Prostate gland (tissue), 2 donors: Measurements from ENCODE around the gene YARS1. TPM values are rescaled to one million over a fixed set of nuclear protein-coding genes. Genes with fewer than 3 reads are reported as not detected.

Experiments used
- DNase-seq: peaks from one replicate; pipeline ENCODE4 v3.0.0-alpha.2; 2019; ENCODE audit warnings: low spot score
- H3K27ac ChIP-seq, 2 donors: fragments of 200-600 bp; sonication (generic); 2 replicates each; pipeline ENCODE4 v1.5.1; 2017 to 2019
- H3K27me3 ChIP-seq: fragments of 200-600 bp; sonication (generic); replicated peaks from 2 replicates; pipeline ENCODE4 v1.5.1; 2019; ENCODE audit not compliant: insufficient read depth
- H3K36me3 ChIP-seq, 2 donors: fragments of 200-600 bp; sonication (generic); 1 replicate in 1 of 2; 2 replicates in 1 of 2; pipeline versions ENCODE4 v1.5.1 to v1.8.1; 2017 to 2019
- H3K4me1 ChIP-seq: fragments of 200-600 bp; sonication (generic); replicated peaks from 2 replicates; pipeline ENCODE4 v1.5.1; 2019
- H3K4me3 ChIP-seq, 2 donors: fragments of 200-600 bp; sonication (generic); 2 replicates each; pipeline ENCODE4 v1.5.1; 2017 to 2019
- H3K9me3 ChIP-seq: fragments of 200-600 bp; sonication (generic); 2 replicates; pipeline ENCODE4 v1.5.1; 2017
- CTCF ChIP-seq, 4 experiments: fragments of 200-600 bp in 2 of 4; fragments of 450-650 bp in 2 of 4; sonication (generic) in 2 of 4; IDR thresholded peaks; 1 replicate in 3 of 4; 2 replicates in 1 of 4; pipeline ENCODE4 v1.5.1; 2016 to 2019; ENCODE audit warnings: antibody characterized with exemption in 4 of 4, mild to moderate bottlenecking in 2 of 4, moderate library complexity in 2 of 4
- POLR2A ChIP-seq: fragments of 450-650 bp; IDR thresholded peaks from one replicate; pipeline ENCODE4 v1.6.1; 2016; ENCODE audit warnings: antibody characterized with exemption, mild to moderate bottlenecking
- POLR2AphosphoS5 ChIP-seq: sonication (generic); formaldehyde crosslinking; IDR thresholded peaks from one replicate; pipeline ENCODE4 v1.6.1; 2017; ENCODE audit warnings: antibody characterized with exemption
- WGBS: methylation state at CpG from one replicate; pipeline ENCODE4 v1.1.5; 2018; 5-methylcytosine and 5-hydroxymethylcytosine counted together
- intact Hi-C: fragments of 100-400 bp; cut with DNase I; formaldehyde crosslinking; loops from one replicate; pipeline ENCODE4 v1.14.2; 2022
- total RNA-seq, 2 donors: library from RNA; depleted of rRNA; stranded (reverse); fragments of >200 nt; gene quantifications; one replicate each; pipeline ENCODE4 v1.1.0, GENCODE V29; 2016

The YARS1 gene
- total RNA-seq, 2 donors from 2014 or later = 32.0 to 63.5 TPM

- H3K9me3 ChIP-seq = no peaks in the 10 kb centered on the region
- intact Hi-C loops = no loop called here
- no peaks in the 10 kb centered on the region for H3K4me1 ChIP-seq
- DNase-seq = no peak
- 89% methylated on average over 7 of the region's 7 CpGs for whole genome bisulfite sequencing
- TF ChIP-seq POLR2AphosphoS5 (no peak), CTCF (IDR thresholded peaks at IDR 0.05) (no peak), POLR2A (no peak)
- H3K27ac ChIP-seq = no peak overlapping the region
- H3K27me3 ChIP-seq = no peaks in the 10 kb centered on the region
- H3K36me3 ChIP-seq = no peaks in the 10 kb centered on the region
- H3K4me3 ChIP-seq = no peak overlapping the region
Measured at GRCh38 chr1:32728413-32729077, 88.6 kb downstream of the YARS1 start.

- H3K4me1 ChIP-seq = no peaks in the 10 kb centered on the region
- no peaks in the 10 kb centered on the region for H3K27me3 ChIP-seq
- no peaks in the 10 kb centered on the region for H3K36me3 ChIP-seq
- no peak overlapping the region for H3K27ac ChIP-seq
- no peak for TF ChIP-seq POLR2A
- TF ChIP-seq CTCF (IDR thresholded peaks at IDR 0.05) = no peak
- no peak for TF ChIP-seq POLR2AphosphoS5
- 90% methylated on average over 1 of the region's 1 CpG for WGBS
- intact Hi-C loops = no loop called here
- DNase-seq = no peak
- no peak overlapping the region for H3K4me3 ChIP-seq
- no peaks in the 10 kb centered on the region for H3K9me3 ChIP-seq
Measured at GRCh38 chr1:32727876-32728275, 89.3 kb downstream of the YARS1 start.

- DNase-seq = no peak
- no peaks in the 10 kb centered on the region for H3K27me3 ChIP-seq
- intact Hi-C loops = no loop called here
- H3K4me3 ChIP-seq = no peak overlapping the region
- no peak for TF ChIP-seq CTCF (IDR thresholded peaks at IDR 0.05)
- TF ChIP-seq POLR2AphosphoS5 = no peak
- no peak for TF ChIP-seq POLR2A
- no peaks in the 10 kb centered on the region for H3K9me3 ChIP-seq
- H3K36me3 ChIP-seq = no peaks in the 10 kb centered on the region
- H3K4me1 ChIP-seq = no peaks in the 10 kb centered on the region
- 90% methylated on average over 3 of the region's 3 CpGs for WGBS
- H3K27ac ChIP-seq = no peak overlapping the region
Measured at GRCh38 chr1:32725615-32725982, 91.6 kb downstream of the YARS1 start.

Other genes starting within 250 kb of the YARS1 start
- 10 to 100 TPM; 32.7 to 38.7 TPM for gene ZBTB8OS, start 166.8 kb downstream of the YARS1 start, total RNA-seq
- gene RBBP4, start 166.2 kb downstream of the YARS1 start, total RNA-seq = 100 to 1,000 TPM; 122 to 183 TPM
- gene SYNC, start 114.6 kb downstream of the YARS1 start, total RNA-seq = 10 to 100 TPM in 1 of 2 donors, 1 to 10 TPM in 1; 7.9 to 18.2 TPM
- 10 to 100 TPM; 27.1 to 72.5 TPM for gene S100PBP, start 295 bp upstream of the YARS1 start, total RNA-seq
- 10 to 100 TPM in 1 of 2 donors, 1 to 10 TPM in 1; 1.5 to 19.1 TPM for gene FNDC5, start 53.6 kb upstream of the YARS1 start, total RNA-seq
- 1 to 10 TPM in 1 of 2 donors, not detected in 1; 1.6 TPM for gene HPCA, start 69.1 kb upstream of the YARS1 start, total RNA-seq
- gene TMEM54, start 84.0 kb upstream of the YARS1 start, total RNA-seq = 100 to 1,000 TPM in 1 of 2 donors, 10 to 100 TPM in 1; 96.2 to 239 TPM
- gene RNF19B, start 147.5 kb upstream of the YARS1 start, total RNA-seq = 10 to 100 TPM; 16.7 to 77.8 TPM
- 100 to 1,000 TPM; 120 to 123 TPM for gene AK2, start 219.5 kb upstream of the YARS1 start, total RNA-seq